ENCODE results near the gene WDFY3.

The WDFY3 gene

DNA sequence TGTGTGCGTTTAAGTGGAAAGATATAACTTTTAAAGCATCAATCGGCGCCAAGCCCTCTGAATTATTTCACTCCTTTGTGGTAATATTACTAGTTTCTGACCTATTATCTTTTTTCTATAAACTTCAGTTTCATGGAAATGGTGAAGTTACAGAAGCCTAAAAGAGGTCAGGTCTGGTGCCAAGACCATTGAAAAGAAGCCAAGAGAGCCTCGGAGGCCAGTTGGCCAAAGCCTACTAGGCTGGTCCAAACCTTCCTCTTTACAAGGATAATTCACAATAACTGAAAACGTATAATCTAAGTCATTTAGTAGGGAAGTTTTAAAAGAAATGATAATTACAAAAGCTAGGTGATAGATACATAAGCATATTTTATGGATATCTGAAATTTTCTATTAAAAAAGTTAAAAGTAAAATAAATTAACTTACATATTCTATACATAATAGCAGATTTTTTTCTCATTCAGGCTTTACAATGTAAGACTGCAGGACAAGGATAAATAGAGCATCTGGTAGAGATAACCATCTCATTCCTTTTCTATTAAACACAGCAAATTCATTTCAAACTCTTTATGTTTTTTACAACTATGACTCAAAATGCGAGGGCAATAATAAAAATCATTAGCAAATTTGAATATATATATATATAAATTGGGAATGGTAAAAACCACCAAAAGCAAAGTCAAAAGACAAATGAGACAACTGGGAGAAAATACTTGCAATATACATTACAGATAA is 49.2 kb downstream of the WDFY3 start:
- Histone ChIP-seq H3K27ac (ENCODE audit: low read depth, low read length) (no peak overlapping the region), H4K20me1 (ENCODE audit: low read depth, low read length) (no peaks in the 10 kb centered on the region), H3K4me2 (ENCODE audit: low read depth, low read length, poor library complexity, severe bottlenecking) (no peak overlapping the region), H3K36me3 (ENCODE audit: low read length) (no peaks in the 10 kb centered on the region), H3K79me2 (ENCODE audit: insufficient read depth, low read length) (no peaks in the 10 kb centered on the region), H2AFZ (ENCODE audit: low read depth, low read length, severe bottlenecking) (no peak overlapping the region), H3K9me2 (replicated peaks; ENCODE audit: insufficient read depth, low read length) (no peaks in the 10 kb centered on the region), H3K9me3 (ENCODE audit: insufficient read depth, low read length) (no peaks in the 10 kb centered on the region), H3F3A (ENCODE audit: insufficient read depth) (no peaks in the 10 kb centered on the region), H3K4me3 (ENCODE audit: insufficient read depth, low read length, poor library complexity, severe bottlenecking) (no peak overlapping the region), H3K27me3 (ENCODE audit: low read length) (no peaks in the 10 kb centered on the region), H3K9ac (ENCODE audit: low read length) (no peak overlapping the region)
- TF ChIP-seq, protein P1, sequence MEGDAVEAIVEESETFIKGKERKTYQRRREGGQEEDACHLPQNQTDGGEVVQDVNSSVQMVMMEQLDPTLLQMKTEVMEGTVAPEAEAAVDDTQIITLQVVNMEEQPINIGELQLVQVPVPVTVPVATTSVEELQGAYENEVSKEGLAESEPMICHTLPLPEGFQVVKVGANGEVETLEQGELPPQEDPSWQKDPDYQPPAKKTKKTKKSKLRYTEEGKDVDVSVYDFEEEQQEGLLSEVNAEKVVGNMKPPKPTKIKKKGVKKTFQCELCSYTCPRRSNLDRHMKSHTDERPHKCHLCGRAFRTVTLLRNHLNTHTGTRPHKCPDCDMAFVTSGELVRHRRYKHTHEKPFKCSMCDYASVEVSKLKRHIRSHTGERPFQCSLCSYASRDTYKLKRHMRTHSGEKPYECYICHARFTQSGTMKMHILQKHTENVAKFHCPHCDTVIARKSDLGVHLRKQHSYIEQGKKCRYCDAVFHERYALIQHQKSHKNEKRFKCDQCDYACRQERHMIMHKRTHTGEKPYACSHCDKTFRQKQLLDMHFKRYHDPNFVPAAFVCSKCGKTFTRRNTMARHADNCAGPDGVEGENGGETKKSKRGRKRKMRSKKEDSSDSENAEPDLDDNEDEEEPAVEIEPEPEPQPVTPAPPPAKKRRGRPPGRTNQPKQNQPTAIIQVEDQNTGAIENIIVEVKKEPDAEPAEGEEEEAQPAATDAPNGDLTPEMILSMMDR (IDR thresholded peaks at IDR 0.05; ENCODE audit: insufficient read depth, low read length, poor library complexity, severe bottlenecking) = no peak
- TF ChIP-seq EZH2phosphoT487 (conservative IDR thresholded peaks at IDR 0.05; ENCODE audit: low read length) = no peak

DNA sequence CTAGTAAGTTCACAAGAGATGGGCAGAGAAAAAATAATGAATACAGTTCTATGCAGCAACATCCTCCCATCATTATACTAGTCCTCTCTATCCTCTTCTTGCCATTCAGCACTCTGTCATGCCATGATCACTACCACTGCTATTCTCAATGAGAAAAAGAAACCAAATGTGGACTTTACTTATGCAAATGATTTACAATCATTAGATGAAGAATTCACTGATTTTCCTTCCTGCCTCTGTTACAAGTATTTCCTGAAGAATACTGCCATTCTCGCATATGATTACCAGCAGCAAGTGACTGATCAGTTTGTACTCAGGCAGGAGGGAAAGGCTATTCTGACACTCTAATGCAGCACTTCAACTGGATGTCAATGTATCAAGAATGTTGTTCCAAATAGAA is 50.3 kb downstream of the WDFY3 start:
- H3K4me3 ChIP-seq (ENCODE audit: insufficient read depth, low read length, poor library complexity, severe bottlenecking) = no peak overlapping the region
- no peaks in the 10 kb centered on the region for H3K9me2 ChIP-seq (replicated peaks; ENCODE audit: insufficient read depth, low read length)
- TF ChIP-seq EZH2phosphoT487 (conservative IDR thresholded peaks at IDR 0.05; ENCODE audit: low read length) = no peak
- TF ChIP-seq, protein P1 (IDR thresholded peaks at IDR 0.05; ENCODE audit: insufficient read depth, low read length, poor library complexity, severe bottlenecking) = no peak
- no peaks in the 10 kb centered on the region for H3K79me2 ChIP-seq (ENCODE audit: insufficient read depth, low read length)
- no peak overlapping the region for H3K9ac ChIP-seq (ENCODE audit: low read length)
- H2AFZ ChIP-seq (ENCODE audit: low read depth, low read length, severe bottlenecking) = no peak overlapping the region
- H3K4me2 ChIP-seq (ENCODE audit: low read depth, low read length, poor library complexity, severe bottlenecking) = no peak overlapping the region
- H3K27ac ChIP-seq (ENCODE audit: low read depth, low read length) = no peak overlapping the region
- H3F3A ChIP-seq (ENCODE audit: insufficient read depth) = no peaks in the 10 kb centered on the region
- no peaks in the 10 kb centered on the region for H4K20me1 ChIP-seq (ENCODE audit: low read depth, low read length)
- H3K27me3 ChIP-seq (ENCODE audit: low read length) = no peaks in the 10 kb centered on the region
- no peaks in the 10 kb centered on the region for H3K36me3 ChIP-seq (ENCODE audit: low read length)
- H3K9me3 ChIP-seq (ENCODE audit: insufficient read depth, low read length) = no peaks in the 10 kb centered on the region

DNA sequence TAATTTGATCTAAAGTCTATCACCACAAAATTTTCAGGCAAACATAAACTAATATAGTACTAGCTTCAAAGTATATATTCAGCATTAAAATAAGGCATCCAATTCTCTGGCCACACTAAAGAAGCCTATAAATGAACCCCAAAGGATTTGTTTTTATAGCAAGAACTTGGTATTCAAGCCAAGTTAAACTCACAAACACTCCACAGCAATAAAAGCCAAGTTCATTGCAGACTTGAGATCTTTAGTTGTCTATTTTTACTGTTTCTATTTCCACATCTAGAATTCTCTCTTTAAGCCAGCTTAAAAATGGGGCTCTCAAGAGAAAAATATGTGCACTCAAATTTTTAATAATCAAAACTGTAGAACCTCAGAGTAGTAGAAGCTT is 51.1 kb downstream of the WDFY3 start:
- H3K79me2 ChIP-seq (ENCODE audit: insufficient read depth, low read length) = no peaks in the 10 kb centered on the region
- no peak overlapping the region for H3K4me3 ChIP-seq (ENCODE audit: insufficient read depth, low read length, poor library complexity, severe bottlenecking)
- no peaks in the 10 kb centered on the region for H3K9me3 ChIP-seq (ENCODE audit: insufficient read depth, low read length)
- no peaks in the 10 kb centered on the region for H3K27me3 ChIP-seq (ENCODE audit: low read length)
- H3F3A ChIP-seq (ENCODE audit: insufficient read depth) = no peaks in the 10 kb centered on the region
- no peaks in the 10 kb centered on the region for H3K9me2 ChIP-seq (replicated peaks; ENCODE audit: insufficient read depth, low read length)
- H3K27ac ChIP-seq (ENCODE audit: low read depth, low read length) = no peak overlapping the region
- no peak overlapping the region for H2AFZ ChIP-seq (ENCODE audit: low read depth, low read length, severe bottlenecking)
- no peaks in the 10 kb centered on the region for H4K20me1 ChIP-seq (ENCODE audit: low read depth, low read length)
- H3K4me2 ChIP-seq (ENCODE audit: low read depth, low read length, poor library complexity, severe bottlenecking) = no peak overlapping the region
- H3K36me3 ChIP-seq (ENCODE audit: low read length) = no peaks in the 10 kb centered on the region
- no peak overlapping the region for H3K9ac ChIP-seq (ENCODE audit: low read length)
- TF ChIP-seq, protein P1 (IDR thresholded peaks at IDR 0.05; ENCODE audit: insufficient read depth, low read length, poor library complexity, severe bottlenecking) = no peak
- no peak for TF ChIP-seq EZH2phosphoT487 (conservative IDR thresholded peaks at IDR 0.05; ENCODE audit: low read length)

Data from SU-DHL-6 (cell line).